A673 (cell line): ENCODE results near the gene KLK11.

Experiments used
- EZH2 ChIP-seq: fragments of 200-600 bp; sonication (generic); IDR thresholded peaks from 2 replicates; pipeline ENCODE4 v1.6.1; 2017; ENCODE audit warnings: borderline replicate concordance, low read depth, mild to moderate bottlenecking, mixed read lengths, antibody characterized with exemption, low read length; ENCODE audit not compliant: poor library complexity, severe bottlenecking
- TF ChIP-seq, protein P1 (sequence below): fragments of 300-800, 200-600 bp; sonication (generic); conservative IDR thresholded peaks from 2 replicates; pipeline ENCODE4 v1.5.1; 2017; ENCODE audit warnings: low read depth, mild to moderate bottlenecking, antibody characterized with exemption, low read length, moderate library complexity, mixed read lengths

DNA sequence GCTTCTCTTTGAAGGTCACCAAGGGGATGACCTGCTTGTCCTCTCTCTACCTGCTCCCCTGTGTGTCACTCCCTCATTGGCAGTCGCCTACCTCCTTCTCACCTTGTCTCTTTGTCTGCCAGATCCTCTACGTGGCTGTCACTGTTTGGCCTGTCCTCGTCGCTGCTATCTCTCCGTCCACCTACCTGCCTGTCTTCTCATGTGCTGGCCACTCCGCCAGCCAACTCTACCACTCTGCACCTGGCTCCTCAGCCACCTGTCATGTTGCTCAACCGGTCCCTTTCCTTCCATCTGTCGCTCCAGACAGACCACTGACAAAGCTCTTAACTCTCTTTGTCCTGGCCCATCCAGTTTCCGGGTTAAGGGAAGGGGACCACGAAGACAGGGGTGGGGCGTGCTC lies 8.3 kb upstream of the KLK11 start, which contains the start of gene KLK12:
- TF ChIP-seq, protein P1, sequence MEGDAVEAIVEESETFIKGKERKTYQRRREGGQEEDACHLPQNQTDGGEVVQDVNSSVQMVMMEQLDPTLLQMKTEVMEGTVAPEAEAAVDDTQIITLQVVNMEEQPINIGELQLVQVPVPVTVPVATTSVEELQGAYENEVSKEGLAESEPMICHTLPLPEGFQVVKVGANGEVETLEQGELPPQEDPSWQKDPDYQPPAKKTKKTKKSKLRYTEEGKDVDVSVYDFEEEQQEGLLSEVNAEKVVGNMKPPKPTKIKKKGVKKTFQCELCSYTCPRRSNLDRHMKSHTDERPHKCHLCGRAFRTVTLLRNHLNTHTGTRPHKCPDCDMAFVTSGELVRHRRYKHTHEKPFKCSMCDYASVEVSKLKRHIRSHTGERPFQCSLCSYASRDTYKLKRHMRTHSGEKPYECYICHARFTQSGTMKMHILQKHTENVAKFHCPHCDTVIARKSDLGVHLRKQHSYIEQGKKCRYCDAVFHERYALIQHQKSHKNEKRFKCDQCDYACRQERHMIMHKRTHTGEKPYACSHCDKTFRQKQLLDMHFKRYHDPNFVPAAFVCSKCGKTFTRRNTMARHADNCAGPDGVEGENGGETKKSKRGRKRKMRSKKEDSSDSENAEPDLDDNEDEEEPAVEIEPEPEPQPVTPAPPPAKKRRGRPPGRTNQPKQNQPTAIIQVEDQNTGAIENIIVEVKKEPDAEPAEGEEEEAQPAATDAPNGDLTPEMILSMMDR, result no peak
- TF ChIP-seq EZH2, result no peak
